HG02623 (cell line): Measurements from ENCODE around the gene EPHB6.

Experiments
- ATAC-seq: cut with Tn5 transposase; IDR thresholded peaks from one replicate; pipeline ENCODE4 v1.9.1; 2021; ENCODE audit warnings: moderate library complexity; ENCODE audit not compliant: unreplicated experiment

EPHB6 gene

GRCh38 chr7:142918901-142919300 lies 64.0 kb downstream of the EPHB6 start:
- no peak for ATAC-seq

- ATAC-seq: no peak
Observed at GRCh38 chr7:142919656-142920055, 64.8 kb downstream of the EPHB6 start.
